RWPE2 (cell line): Measurements from ENCODE around the gene PRSS8.

Experiments
- ATAC-seq: fragments of 200-7000 bp; cut with Tn5 transposase; 3 replicates; pipeline ENCODE4 v1.9.1; 2021; ENCODE audit warnings: low read depth
- DNase-seq: peaks from one replicate; pipeline ENCODE4 v3.0.0-alpha.2; 2020; ENCODE audit warnings: low spot score
- H3K27ac ChIP-seq: fragments of 450-650 bp; 2 replicates; pipeline ENCODE4 v1.5.1; 2017; ENCODE audit warnings: mild to moderate bottlenecking; ENCODE audit not compliant: poor library complexity, severe bottlenecking
- H3K27me3 ChIP-seq: fragments of 250-450 bp; sonication (Bioruptor Pico); 2 replicates; pipeline ENCODE4 v1.5.1; 2021; ENCODE audit warnings: mild to moderate bottlenecking, moderate library complexity; ENCODE audit not compliant: insufficient read depth, poor library complexity, severe bottlenecking
- H3K36me3 ChIP-seq: fragments of 250-450 bp; sonication (Bioruptor Pico); 2 replicates; pipeline ENCODE4 v1.5.1; 2020; ENCODE audit warnings: low read depth, mild to moderate bottlenecking, moderate library complexity
- H3K4me1 ChIP-seq: fragments of 250-450 bp; sonication (Bioruptor Pico); 2 replicates; pipeline ENCODE4 v1.5.1; 2021; ENCODE audit warnings: mild to moderate bottlenecking, moderate library complexity; ENCODE audit not compliant: insufficient read depth, poor library complexity, severe bottlenecking
- H3K4me3 ChIP-seq: fragments of 250-450 bp; sonication (Bioruptor Pico); 2 replicates; pipeline ENCODE4 v1.5.1; 2021; ENCODE audit warnings: mild to moderate bottlenecking, moderate library complexity; ENCODE audit not compliant: severe bottlenecking
- H3K9me3 ChIP-seq: fragments of 250-450 bp; sonication (Bioruptor Pico); 2 replicates; pipeline ENCODE4 v1.5.1; 2021; ENCODE audit warnings: mild to moderate bottlenecking, moderate library complexity; ENCODE audit not compliant: severe bottlenecking
- TF ChIP-seq, protein P1 (sequence below): fragments of 450-650 bp; IDR thresholded peaks from one replicate; pipeline ENCODE4 v1.5.1; 2017; ENCODE audit warnings: mild to moderate bottlenecking, moderate library complexity; ENCODE audit not compliant: poor library complexity, severe bottlenecking

PRSS8 gene

DNA sequence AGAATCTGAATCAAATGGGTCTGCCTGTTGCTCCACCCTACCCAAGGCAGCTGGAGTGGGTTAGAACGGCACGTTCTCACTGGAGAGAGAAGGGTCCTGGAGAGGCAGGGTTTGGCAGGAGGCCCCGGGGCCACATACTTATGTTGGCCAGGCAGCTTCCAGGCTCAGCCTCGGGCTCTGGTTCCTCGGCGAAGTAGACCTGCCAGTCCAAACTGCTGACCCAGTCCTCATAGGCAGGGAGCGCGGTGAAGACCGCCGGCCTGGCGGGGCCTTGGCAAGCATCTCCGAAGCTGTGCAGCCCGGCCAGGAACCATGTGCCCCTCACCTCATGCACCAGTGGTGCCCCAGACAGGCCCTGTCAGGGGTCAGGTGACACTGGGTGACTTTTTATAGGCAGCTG lies 51.5 kb downstream of the PRSS8 start:
- no peak for ATAC-seq
- no peaks in the 10 kb centered on the region for H3K27me3 ChIP-seq
- no peak overlapping the region for H3K27ac ChIP-seq
- TF ChIP-seq, protein P1, sequence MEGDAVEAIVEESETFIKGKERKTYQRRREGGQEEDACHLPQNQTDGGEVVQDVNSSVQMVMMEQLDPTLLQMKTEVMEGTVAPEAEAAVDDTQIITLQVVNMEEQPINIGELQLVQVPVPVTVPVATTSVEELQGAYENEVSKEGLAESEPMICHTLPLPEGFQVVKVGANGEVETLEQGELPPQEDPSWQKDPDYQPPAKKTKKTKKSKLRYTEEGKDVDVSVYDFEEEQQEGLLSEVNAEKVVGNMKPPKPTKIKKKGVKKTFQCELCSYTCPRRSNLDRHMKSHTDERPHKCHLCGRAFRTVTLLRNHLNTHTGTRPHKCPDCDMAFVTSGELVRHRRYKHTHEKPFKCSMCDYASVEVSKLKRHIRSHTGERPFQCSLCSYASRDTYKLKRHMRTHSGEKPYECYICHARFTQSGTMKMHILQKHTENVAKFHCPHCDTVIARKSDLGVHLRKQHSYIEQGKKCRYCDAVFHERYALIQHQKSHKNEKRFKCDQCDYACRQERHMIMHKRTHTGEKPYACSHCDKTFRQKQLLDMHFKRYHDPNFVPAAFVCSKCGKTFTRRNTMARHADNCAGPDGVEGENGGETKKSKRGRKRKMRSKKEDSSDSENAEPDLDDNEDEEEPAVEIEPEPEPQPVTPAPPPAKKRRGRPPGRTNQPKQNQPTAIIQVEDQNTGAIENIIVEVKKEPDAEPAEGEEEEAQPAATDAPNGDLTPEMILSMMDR: no peak
- H3K9me3 ChIP-seq: no peaks in the 10 kb centered on the region
- DNase-seq: no peak
- no peaks in the 10 kb centered on the region for H3K4me1 ChIP-seq
- peaks cover 36% of the 10 kb centered on the region for H3K36me3 ChIP-seq
- no peak overlapping the region for H3K4me3 ChIP-seq

DNA sequence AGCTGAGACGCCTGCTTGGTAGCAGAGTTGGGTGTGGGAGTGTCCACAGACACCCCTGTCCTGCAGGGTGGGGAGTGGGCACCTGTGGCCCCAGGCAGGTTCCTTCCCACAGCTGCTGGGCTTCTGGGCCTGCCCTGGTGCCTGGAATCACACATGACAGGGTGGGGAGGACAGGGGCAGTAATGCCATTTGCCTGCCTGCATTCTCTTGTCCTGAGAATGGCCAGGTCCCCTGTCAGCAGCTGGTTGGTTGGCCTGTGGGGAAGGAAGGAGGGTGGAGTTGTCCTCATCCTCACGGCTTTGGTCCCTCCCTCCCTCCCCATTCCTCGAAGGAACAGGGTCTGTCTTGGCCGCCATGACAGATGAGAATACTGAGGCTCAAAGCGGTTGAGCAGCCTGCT lies 52.0 kb downstream of the PRSS8 start:
- no peak for DNase-seq

GRCh38 chr16:31083081-31083480 lies 52.4 kb downstream of the PRSS8 start:
- no peak overlapping the region for H3K4me3 ChIP-seq
- H3K36me3 ChIP-seq: peaks cover 40% of the 10 kb centered on the region
- no peaks in the 10 kb centered on the region for H3K4me1 ChIP-seq
- H3K9me3 ChIP-seq: no peaks in the 10 kb centered on the region
- H3K27ac ChIP-seq: no peak overlapping the region
- TF ChIP-seq, protein P1: no peak
- H3K27me3 ChIP-seq: no peaks in the 10 kb centered on the region
- DNase-seq: no peak
- ATAC-seq: no peak

More for the DNA sequence above, 52.0 kb downstream of the PRSS8 start:
- H3K9me3 ChIP-seq: no peaks in the 10 kb centered on the region
- H3K4me1 ChIP-seq: no peaks in the 10 kb centered on the region
- H3K36me3 ChIP-seq: peaks cover 38% of the 10 kb centered on the region
- H3K27ac ChIP-seq: no peak overlapping the region
- ATAC-seq: no peak
- no peaks in the 10 kb centered on the region for H3K27me3 ChIP-seq
- H3K4me3 ChIP-seq: no peak overlapping the region
- TF ChIP-seq, protein P1: no peak

- Histone ChIP-seq H3K4me3 (no peak overlapping the region), H3K27me3 (no peaks in the 10 kb centered on the region), H3K9me3 (no peaks in the 10 kb centered on the region), H3K27ac (peak overlapping the region; percentile 4), H3K4me1 (no peaks in the 10 kb centered on the region), H3K36me3 (peaks cover 45% of the 10 kb centered on the region)
- DNase-seq (peak; percentile 55), ATAC-seq (no peak)
- TF ChIP-seq, protein P1: no peak
Observed at GRCh38 chr16:31082368-31083045, 53.0 kb downstream of the PRSS8 start.
